SW 1271 (cell line): Measurements from ENCODE around the gene NF1.
"Not testable (repeated sequence)": the region's sequence is repeated elsewhere in the genome, so short reads cannot be mapped to it uniquely, and the experiment has no call there.

ENCODE experiments used
- DNase-seq, 2 experiments: peaks; one replicate each; lab custom pipeline; 2025; lab: John Stamatoyannopoulos, UW

NF1 gene

DNA sequence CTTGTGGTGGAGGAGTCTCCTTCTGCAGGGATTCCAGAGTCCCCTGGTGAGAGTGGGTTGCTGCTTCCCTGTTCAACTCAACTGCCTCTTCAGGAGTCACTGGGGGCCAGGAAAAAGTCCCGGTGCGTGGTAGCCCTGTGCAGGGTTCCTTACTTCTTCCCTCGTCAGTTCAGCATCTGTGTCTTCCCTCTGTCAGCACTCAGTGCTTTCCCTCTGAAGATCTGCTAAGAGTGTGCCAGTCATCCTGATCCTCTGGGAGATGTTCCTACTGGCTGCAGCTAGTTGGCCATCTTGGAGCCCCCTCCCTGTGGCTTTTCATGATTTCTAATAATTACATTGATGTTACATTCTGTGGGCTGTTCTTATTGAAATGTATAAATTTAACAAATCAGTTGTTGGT is 36.5 kb downstream of the NF1 start:
- DNase-seq: no peak

DNA sequence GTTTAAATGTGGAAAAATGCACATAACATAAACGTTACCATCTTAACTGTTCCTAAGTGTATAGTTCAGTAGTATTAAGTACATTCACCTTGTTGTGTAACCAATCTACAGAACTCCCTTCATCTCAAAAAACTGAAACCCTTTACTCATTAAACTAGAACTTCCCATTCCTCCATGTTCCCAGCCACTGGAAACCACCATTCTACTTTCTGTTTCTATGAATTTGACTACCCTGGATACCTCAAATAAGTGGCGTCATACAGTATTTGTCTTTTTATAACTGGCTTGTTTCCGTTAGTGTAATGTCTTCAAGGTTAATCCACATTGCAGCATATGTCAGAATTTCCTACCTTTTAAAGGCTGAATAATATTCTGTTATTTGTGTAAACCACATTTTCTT is 38.2 kb downstream of the NF1 start:
- DNase-seq: no peak

DNA sequence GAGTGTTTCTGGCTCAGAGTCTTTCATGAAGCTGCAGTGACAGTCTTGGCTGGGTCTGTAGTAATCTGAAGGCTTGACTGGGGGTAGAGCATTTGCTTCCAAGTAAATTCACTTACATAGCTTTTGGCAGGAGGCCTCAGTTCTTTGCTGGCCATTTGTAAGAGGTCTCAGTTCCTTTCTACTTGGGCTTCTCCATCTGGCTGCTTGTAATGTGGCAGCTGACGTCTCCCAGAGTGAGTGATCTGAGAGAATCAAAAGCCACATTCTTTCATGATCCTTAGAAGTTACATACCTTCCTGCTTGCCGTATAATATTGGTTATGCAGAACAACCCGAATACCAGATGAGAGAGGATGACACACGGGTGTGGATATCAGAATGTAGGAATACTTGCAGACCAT is 39.8 kb downstream of the NF1 start:
- no peak for DNase-seq

DNA sequence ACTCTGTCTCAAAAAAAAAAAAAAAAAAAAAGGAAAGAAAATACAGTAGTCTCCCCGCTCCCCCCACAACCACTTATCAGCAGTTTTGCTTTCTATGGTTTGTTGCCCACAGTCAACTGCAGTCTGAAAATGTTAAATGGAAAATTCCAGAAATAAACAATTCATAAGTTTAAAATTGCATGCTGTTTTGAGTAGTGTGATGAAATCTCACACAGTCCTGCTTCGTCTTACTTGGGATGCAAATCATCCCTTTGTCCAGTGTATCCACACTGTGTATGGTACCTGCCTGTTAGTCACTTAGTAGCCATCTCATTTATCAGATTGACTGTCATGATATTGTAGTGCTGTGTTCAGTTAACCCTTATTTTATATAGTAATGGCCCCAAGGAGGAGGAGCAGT is 41.5 kb downstream of the NF1 start:
- no peak for DNase-seq

DNA sequence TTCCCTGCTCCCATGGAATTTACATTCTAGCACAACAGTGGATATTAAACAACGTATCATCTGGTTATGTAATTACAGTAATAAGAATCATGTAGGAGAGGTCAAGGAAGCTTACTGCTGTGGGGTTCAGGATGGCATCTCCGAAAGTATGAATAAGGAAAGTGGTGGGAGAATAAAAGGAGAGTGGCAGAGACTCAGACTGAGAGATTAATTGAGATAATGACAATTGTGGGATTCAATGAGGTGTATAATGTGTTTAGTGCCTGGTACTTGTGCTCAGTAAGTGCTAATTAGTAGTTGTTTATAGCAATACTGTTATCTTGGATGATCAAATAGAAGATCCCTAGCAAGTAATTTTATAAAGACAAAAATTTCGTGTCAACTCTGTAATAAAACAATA is 45.3 kb downstream of the NF1 start:
- no peak for DNase-seq

DNA sequence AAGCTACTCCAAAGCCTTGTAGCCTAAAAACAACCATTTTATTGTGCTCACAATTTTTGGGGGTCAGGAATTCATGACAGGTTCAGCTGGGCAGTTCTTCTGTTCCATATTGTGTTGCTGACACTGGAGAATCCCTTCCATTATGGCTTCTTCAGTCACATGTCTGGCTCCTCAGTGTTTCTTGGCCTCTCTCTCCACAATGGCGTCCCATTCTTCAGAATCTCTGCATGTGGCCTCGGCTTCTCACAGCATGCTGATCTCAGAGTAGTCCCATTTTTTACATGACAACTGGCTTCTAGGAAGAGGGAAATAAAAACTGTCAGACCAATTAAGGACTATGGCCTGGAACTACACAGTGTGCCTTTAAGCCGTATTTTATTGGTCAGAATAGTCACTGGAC is 49.7 kb downstream of the NF1 start:
- DNase-seq: no peak

DNA sequence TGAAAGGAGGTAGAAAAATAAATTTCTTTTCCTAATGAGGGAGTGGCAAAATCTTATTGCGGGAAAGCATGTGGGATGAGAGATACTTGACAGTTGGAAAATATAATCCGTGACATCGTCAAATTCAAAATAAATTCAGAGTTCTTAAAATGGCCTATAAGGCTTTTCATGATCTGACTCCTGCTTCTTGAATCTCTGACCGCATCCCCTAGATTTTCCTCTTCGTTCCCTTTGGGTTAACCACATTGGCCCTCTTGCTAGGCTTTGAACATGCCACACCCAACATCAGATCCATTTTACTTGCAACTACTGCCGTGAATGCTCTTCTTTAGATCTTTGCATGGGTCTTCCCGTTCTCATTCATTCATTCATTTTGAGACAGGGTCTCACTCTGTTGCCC is 50.1 kb downstream of the NF1 start:
- DNase-seq: no peak

DNA sequence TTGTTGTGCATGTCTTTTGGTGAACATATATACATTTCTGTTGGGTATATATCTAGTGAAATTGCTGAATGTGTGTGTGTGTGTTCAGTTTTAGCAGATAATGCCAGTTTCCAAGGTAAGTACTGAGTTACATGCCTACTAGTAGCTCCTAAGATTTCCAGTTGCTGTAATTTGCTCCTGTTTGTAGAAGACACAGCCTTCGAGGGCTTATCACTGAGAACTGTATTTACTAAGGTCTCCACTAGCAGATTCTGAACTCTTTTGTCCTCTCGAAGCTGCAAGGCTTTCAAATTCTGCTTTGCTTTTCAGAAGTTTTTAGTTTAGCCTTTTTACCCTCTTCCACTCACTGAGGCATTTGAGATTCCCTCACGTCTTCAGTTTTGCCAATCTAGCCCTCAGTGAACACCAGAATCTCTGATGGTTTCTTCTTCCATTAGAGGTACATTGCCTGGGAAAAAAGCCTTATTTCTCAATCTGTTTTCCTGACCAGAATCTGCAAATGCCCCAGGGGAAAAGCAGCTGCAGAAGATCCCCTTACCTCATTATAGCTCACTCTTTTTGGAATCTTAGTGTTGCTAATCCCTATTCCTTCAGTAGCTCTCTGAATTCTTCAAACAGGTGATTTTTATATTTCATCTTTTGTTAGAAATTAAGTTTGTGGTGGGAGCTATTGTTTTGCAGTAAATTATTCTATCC is 52.9 kb downstream of the NF1 start:
- DNase-seq: no peak

DNA sequence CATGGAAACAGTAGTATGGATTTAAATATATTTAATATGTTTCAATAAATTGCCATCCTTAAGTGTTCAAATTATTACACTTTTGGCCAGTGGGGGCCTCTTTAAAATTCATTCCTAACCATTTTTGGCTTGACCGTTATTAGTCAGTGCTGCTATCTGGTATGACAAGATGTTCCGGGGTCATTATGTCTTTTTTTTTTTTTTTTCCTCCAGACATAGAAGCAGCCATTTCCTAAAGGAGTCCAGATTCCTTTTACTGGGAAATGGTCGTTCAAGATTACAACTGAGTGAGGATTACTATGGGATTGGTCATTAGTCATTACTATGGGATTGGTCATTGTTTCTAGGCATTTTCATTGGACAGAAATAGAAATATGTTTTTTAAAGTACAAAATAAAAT is 53.4 kb downstream of the NF1 start:
- no peak for DNase-seq

DNA sequence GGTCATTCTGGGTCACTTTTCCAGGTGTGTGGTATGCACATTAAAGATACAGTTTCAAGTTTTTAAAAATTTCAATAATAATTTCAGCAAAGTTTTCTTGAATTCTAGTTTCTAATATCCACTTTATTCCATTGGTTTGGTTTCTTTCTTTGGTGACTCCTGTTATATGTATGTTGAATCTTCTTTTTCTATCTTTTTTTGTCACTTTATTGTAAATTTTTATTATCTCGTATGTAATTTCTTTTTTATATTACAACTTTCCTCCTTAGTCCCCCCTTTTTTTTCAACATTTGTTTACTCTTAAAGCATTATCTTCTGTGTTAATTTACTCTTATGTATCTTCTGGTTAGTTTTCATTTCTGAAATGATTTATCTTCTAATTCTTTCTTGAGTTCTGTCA is 57.5 kb downstream of the NF1 start:
- no peak for DNase-seq

DNA sequence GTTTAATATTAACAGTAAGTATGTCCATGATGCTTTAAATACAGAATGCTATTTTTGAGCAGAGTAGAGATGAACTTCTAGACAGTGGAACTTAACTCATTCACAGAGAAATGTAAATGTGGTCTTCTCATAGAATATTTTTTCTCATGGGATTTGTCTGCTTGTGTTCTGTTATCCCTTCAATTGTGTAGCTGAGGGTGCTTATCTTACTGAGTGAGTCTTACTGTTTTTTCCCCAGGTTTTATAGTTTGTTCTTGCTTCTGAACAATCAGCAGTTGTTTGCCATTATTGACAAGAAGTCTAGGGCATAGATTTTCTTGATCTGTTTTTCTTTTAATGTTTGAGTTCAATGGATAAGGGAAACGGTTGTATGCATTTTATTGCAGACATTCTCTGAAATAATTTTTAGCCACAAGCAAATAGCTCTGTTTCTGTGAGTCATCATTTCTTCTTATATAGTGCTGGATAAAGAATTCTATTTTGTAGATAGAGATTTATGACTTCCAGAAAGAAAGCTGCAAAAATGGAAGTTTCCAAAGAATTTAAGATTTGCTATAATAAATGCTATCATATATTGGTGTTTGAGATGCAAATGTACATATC is 60.5 kb downstream of the NF1 start:
- DNase-seq: no peak

DNA sequence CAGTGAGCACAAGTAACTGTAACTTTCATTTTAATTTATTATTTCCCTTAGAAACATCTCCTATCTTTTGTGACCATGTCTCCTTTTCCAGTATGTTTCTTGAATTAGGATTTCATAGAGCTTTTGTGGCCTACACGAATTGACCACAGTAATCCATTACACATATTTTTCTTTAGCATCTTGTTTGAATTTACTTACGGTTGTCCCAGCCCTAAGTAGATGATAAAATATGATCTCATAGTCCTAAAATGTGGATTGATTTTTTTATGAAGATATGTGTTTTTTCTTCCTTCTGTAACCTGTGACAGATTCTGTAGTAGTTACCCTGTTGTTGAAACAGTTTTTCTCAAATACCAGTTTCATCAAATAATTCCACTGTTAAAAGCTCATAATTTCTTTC is 61.5 kb downstream of the NF1 start:
- DNase-seq: no peak

DNA sequence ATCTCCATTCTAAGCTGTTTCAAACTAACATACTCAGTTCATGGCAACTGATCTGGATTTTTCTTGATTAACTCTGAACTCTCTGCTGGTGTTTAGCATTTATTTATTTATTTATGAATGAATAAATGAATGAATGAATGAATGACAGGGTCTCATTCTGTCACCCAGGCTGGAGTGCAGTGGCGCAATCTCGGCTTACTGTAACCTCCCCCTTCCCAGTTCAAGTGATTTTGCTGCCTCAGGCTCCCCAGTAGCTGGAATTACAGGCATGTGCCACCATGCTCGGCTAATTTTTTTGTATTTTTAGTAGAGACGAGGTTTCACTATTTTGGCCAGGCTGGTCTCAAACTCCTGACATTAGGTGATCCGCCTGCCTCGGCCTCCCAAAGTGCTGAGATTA is 62.1 kb downstream of the NF1 start:
- not testable (repeated sequence) for DNase-seq

DNA sequence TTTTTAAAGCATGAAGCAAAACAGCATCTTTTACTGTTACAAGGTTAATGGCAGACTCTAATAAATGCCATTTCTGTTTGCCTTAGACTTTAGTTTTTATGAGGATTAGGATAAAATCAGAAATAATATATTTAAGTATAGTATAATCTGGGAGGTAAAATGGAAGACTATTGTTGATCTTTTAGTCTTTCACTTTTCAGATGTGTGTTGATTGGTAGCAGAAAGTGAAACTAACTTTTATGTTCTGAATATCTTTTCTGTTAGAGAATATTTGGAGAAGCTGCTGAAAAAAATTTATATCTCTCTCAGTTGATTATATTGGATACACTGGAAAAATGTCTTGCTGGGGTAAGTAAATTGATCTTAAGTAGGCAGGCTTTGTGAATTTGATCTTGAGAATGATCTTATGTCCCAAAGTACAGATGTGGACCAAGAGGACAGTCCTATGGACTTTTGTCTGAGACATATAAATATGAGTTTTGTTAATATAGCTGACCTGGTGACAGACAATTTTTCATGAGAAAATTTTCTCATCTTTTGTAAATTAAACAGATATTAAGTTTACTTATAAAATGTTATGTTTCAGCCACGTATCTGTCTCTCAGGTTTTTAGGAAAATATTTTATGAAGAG is 64.1 kb downstream of the NF1 start:
- DNase-seq: no peak

DNA sequence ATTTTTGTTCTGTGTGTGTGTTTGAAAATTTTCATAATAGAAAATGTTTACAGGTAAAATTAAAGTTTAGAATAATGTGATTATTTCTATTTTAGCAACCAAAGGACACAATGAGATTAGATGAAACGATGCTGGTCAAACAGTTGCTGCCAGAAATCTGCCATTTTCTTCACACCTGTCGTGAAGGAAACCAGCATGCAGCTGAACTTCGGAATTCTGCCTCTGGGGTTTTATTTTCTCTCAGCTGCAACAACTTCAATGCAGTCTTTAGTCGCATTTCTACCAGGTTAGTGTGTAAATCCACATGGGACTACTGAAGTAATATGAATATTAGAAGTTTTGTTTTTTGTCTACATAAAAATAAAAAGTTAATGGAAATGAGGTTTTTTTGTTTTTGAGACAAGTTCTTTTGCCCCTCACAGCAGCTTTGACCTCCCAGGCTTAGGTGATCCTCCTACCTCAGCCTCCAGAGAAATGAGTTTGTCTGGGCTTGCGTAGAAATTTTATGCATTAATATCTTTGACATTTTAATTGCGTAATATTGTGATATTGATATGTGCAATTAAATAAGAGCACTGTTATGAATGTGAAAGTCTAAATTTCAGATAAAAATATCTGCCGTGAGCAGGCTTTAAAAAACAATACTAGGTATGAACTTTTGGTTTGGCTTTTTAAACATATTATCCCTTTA is 68.5 kb downstream of the NF1 start:
- DNase-seq: no peak

DNA sequence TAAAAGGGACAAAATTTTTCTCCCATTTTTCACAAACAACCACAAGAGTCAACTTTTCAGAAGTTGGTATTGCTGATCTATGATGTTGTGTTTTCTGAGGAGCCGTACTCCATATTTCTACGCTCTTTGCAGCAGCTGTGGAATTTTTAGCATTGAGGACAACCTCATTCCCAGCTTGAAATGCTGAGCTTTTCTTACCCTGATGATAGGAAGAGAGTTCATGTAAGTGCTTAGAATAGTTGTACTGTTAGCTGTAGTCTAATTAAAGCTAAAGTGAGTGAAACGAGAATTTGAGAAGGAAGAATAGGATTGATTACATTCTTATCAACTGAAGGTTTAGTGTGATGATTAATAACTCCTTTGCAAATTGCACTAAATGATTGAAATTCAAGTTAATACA is 72.3 kb downstream of the NF1 start:
- no peak for DNase-seq

DNA sequence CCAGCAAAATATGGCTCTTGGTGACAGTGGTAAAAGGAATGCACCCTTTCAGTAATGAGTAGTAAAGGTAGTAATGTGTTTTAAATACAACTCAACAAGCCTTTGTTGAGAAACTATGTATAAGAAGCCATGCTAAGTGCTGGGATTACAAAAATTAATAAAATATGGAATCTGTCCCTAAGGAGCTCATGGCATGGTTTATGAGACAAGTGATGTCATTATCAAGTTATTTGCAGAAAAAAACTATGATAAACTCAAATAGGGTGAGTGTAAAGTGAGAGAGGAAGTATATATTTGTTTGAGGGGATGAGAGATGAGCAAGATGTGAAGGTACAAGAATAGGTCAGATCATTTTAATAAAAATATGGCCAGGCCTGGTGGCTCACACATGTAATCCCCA is 76.9 kb downstream of the NF1 start:
- no peak for DNase-seq

DNA sequence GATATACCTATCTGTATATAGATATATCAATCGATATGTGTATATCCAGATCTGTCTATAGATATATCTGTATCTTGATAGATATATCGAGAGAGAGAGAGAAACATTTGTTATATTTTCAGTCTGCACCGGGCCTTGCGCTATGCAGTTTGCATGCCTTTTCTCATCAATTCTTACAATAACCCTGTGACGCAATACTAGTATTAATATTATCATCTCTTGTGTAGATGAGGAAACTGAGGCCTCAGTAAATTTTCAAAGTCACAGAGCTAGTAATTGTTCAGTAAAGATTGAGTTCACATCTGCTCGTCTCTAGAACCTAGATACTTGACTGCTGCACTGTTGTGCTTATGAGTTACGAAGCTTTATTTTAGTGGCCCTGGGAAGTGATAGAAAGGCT is 77.6 kb downstream of the NF1 start:
- DNase-seq: no peak

DNA sequence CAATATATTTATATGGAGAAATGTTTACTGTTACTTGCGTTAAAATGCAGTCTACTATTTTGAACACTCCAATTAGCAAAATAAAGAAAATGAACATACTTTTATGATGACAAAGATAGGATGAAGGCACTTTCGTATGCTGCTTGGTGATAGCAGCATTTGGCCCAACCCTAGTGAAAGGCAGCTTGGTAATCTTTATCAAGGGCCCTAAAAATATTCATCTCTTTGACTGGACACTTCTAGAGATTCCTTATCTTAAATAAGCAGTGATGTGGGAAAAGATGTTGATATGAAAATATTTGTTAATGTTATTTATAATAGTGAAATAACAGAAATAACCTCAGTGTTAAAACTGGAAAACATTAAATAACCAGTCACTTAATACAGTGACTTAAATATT is 79.4 kb downstream of the NF1 start:
- no peak for DNase-seq

DNA sequence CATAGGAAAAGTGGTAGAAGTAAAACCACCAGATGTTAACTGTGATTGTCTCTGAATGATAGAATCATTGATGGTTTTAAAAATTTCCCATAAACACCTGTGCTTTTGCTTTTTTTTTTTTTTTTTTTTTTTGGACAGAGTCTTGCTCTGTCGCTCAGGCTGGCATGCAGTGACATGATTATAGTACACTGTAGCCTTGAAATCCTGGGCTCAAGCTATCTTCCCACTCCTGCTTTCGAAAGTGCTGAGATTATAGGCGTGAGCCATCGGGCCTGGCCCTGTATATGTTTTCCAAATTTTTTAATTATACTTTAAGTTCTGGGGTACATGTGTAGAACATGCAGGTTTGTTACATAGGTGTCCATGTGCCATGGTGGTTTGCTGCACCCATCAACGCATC is 80.5 kb downstream of the NF1 start:
- DNase-seq: no peak

DNA sequence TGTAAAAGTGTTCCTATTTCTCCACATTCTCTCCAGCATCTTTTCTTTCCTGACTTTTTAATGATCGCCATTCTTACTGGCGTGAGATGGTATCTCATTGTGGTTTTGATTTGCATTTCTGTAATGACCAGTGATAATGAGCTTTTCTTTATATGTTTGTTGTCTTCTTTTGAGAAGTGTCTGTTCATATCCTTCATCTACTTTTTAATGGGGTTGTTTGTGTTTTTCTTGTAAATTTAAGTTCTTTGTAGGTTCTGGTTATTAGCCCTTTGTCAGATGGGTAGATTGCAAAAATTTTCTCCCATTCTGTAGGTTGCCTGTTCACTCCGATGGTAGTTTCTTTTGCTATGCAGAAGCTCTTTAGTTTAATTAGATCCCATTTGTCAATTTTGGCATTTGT is 81.4 kb downstream of the NF1 start:
- not testable (repeated sequence) for DNase-seq

DNA sequence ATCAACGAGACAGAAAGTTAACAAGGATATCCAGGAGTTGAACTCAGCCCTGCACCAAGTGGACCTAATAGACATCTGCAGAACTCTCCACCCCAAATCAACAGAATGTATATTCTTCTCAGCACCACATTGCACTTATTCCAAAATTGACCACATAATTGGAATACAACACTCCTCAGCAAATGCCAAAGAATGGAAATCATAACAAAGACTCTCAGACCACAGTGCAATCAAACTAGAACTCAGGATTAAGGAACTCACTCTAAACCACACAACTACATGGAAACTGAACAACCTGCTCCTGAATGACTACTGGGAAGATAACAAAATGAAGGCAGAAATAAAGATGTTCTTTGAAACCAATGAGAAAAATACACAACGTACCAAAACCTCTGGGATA is 84.2 kb downstream of the NF1 start:
- not testable (repeated sequence) for DNase-seq

DNA sequence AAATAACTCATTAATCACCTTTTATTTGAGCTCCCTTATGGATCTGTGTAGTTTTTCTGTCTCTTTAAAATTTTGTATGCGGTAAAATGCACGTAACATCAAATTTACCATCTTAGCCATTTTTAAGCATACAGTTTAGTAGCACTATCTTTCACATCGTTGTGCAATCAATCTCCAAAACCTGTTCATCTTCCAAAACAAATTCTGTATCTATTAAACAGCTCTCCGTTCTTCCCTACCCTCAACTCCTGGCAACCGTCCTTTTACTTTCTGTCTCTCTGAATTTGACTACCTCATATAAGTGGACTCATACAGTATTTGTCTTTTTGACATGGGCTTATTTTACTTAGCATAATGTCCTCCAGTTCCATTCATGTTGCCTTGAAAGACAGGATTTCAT is 100.5 kb downstream of the NF1 start:
- DNase-seq: no peak
